Glutamatergic neuron (in vitro differentiated cells): ENCODE data around the gene ZNF787. TPM values are rescaled to one million over a fixed set of nuclear protein-coding genes. Genes with fewer than 3 reads are reported as not detected.
"Not testable (repeated sequence)": the region's sequence is repeated elsewhere in the genome, so short reads cannot be mapped to it uniquely, and the experiment has no call there.

Experiments used
- DNase-seq: peaks from one replicate; pipeline ENCODE4 v3.0.0; 2022
- H3K27ac Mint-ChIP-seq: one replicate; pipeline ENCODE4 v1.8.0; 2020; ENCODE audit warnings: mild to moderate bottlenecking, mixed read lengths, inconsistent platforms; ENCODE audit not compliant: unreplicated experiment
- H3K27me3 Mint-ChIP-seq: one replicate; pipeline ENCODE4 v1.8.0; 2020; ENCODE audit warnings: mild to moderate bottlenecking, moderate library complexity, mixed read lengths, inconsistent platforms; ENCODE audit not compliant: unreplicated experiment
- H3K36me3 Mint-ChIP-seq: one replicate; pipeline ENCODE4 v1.8.0; 2020; ENCODE audit warnings: mild to moderate bottlenecking, mixed read lengths, inconsistent platforms; ENCODE audit not compliant: unreplicated experiment
- H3K4me1 Mint-ChIP-seq: one replicate; pipeline ENCODE4 v1.8.0; 2020; ENCODE audit warnings: mild to moderate bottlenecking, low read depth, mixed read lengths, inconsistent platforms; ENCODE audit not compliant: unreplicated experiment
- H3K4me3 Mint-ChIP-seq: one replicate; pipeline ENCODE4 v1.8.0; 2020; ENCODE audit warnings: mild to moderate bottlenecking, mixed read lengths, inconsistent platforms; ENCODE audit not compliant: unreplicated experiment
- H3K9me3 Mint-ChIP-seq: one replicate; pipeline ENCODE4 v1.8.0; 2020; ENCODE audit warnings: mild to moderate bottlenecking, moderate library complexity, mixed read lengths, inconsistent platforms; ENCODE audit not compliant: unreplicated experiment
- total RNA-seq: library from RNA; stranded (reverse); fragmentation: NEBNext Ultra II Directional; extraction: Animal tissue kit (Norgen Biotek cat#: 25700); gene quantifications from one replicate; pipeline ENCODE4 v1.2.1, GENCODE V29; 2021; ENCODE audit not compliant: unreplicated experiment
- TF ChIP-seq, protein P1 (sequence below): fragments of 200-600 bp; sonication (generic); IDR thresholded peaks from one replicate; pipeline ENCODE4 v1.5.0; 2021; ENCODE audit not compliant: partially characterized antibody, unreplicated experiment

ZNF787 gene
- total RNA-seq, 1 donor from 2014 or later, result 59.7 TPM

DNA sequence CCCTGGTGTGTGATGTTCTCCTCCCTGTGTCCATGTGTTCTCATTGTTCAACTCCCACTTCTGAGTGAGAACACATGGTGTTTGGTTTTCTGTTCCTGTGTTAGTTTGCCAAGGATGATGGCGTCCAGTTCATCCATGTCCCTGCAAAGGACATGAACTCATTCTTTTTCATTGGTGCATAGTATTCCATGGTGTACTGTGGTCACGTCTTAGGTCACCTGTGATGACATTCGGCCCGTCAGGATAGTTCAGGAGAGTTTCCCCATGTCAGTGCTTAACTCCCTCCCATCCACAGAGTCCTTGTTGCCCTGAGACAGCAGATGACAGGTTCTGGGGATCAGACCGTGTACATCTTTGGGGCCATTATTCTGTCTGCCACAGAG is 28.6 kb upstream of the ZNF787 start:
- no peak overlapping the region for H3K4me3 Mint-ChIP-seq
- TF ChIP-seq, protein P1, sequence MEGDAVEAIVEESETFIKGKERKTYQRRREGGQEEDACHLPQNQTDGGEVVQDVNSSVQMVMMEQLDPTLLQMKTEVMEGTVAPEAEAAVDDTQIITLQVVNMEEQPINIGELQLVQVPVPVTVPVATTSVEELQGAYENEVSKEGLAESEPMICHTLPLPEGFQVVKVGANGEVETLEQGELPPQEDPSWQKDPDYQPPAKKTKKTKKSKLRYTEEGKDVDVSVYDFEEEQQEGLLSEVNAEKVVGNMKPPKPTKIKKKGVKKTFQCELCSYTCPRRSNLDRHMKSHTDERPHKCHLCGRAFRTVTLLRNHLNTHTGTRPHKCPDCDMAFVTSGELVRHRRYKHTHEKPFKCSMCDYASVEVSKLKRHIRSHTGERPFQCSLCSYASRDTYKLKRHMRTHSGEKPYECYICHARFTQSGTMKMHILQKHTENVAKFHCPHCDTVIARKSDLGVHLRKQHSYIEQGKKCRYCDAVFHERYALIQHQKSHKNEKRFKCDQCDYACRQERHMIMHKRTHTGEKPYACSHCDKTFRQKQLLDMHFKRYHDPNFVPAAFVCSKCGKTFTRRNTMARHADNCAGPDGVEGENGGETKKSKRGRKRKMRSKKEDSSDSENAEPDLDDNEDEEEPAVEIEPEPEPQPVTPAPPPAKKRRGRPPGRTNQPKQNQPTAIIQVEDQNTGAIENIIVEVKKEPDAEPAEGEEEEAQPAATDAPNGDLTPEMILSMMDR, result no peak
- H3K9me3 Mint-ChIP-seq, result peaks cover 14% of the 10 kb centered on the region
- peaks cover 14% of the 10 kb centered on the region for H3K36me3 Mint-ChIP-seq
- H3K27me3 Mint-ChIP-seq, result peaks cover 5% of the 10 kb centered on the region
- no peak for DNase-seq
- H3K27ac Mint-ChIP-seq, result peak overlapping the region; percentile 72
- peaks cover 17% of the 10 kb centered on the region for H3K4me1 Mint-ChIP-seq

DNA sequence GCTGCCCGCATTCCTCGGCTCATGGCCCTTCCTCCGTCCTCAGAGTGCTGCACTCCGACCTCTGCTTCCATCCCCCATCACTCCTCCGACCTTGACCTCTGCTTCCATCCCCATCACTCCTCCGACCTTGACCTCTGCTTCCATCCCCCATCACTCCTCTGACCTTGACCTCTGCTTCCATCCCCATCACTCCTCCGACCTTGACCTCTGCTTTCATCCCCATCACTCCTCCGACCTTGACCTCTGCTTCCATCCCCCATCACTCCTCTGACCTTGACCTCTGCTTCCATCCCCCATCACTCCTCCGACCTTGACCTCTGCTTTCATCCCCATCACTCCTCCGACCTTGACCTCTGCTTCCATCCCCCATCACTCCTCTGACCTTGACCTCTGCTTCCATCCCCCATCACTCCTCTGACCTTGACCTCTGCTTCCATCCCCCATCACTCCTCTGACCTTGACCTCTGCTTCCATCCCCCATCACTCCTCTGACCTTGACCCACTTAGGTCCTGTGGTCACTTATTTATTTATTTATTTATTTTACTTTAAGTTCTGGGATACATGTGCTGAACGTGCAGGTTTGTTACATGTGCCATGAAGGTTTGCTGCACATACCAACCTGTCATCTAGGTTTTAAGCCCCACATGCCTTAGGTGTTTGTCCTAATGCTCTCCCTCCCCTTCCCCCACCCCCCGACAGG is 28.0 kb upstream of the ZNF787 start:
- Mint-ChIP-seq H3K36me3 (peaks cover 14% of the 10 kb centered on the region), H3K9me3 (peaks cover 14% of the 10 kb centered on the region), H3K4me1 (peaks cover 20% of the 10 kb centered on the region)
- not testable (repeated sequence) for H3K27ac Mint-ChIP-seq, DNase-seq, H3K27me3 Mint-ChIP-seq, H3K4me3 Mint-ChIP-seq

DNA sequence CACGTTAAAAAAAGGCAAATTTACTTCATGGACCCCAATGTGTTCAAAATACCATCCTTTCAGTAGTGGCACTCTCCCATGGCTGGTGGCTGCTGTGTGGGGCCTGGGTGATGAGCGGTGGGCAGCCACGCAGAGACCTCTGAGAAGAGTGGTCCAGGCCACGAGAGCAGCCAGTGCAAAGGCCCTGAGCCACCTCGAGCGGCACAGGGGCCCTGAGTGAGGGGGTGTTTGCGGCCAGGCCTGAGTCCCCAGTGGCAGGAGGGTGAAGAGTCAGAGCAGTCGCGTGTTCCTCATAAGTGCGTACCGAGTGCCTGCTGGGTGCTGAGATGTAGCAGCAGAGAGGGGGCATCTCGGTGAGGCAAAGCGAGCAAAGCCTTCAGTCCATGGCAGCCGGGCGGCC is 27.0 kb upstream of the ZNF787 start:
- peaks cover 18% of the 10 kb centered on the region for H3K4me1 Mint-ChIP-seq
- TF ChIP-seq, protein P1, result no peak
- H3K9me3 Mint-ChIP-seq, result peaks cover 12% of the 10 kb centered on the region
- no peak overlapping the region for H3K4me3 Mint-ChIP-seq
- no peak for DNase-seq
- peaks cover 5% of the 10 kb centered on the region for H3K27me3 Mint-ChIP-seq
- H3K36me3 Mint-ChIP-seq, result peaks cover 10% of the 10 kb centered on the region
- no peak overlapping the region for H3K27ac Mint-ChIP-seq

DNA sequence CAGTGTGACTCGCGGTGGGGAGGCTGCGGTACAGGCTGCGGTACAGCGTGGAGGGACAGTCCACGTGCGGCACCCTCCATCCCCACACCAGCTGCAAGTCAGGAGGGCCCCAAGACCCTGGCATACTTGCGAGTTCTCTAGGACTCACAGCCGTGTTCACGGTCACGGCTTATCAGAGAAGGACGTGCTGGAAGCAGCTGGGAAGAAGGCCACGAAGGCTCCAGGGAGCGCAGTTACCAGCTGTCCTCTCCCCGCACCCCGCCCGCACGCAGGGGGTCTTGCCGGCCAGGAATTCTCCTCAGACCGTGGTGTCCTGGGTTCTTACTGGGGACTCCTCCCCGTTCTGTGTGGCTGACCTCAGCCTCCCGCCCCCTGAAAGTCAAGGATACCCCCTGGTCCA is 26.2 kb upstream of the ZNF787 start:
- H3K4me3 Mint-ChIP-seq, result no peak overlapping the region
- peaks cover 10% of the 10 kb centered on the region for H3K36me3 Mint-ChIP-seq
- DNase-seq, result peak; percentile 47
- peak overlapping the region; percentile 33 for H3K27ac Mint-ChIP-seq
- H3K27me3 Mint-ChIP-seq, result peaks cover 5% of the 10 kb centered on the region
- peaks cover 17% of the 10 kb centered on the region for H3K4me1 Mint-ChIP-seq
- TF ChIP-seq, protein P1, result no peak
- H3K9me3 Mint-ChIP-seq, result peaks cover 9% of the 10 kb centered on the region

DNA sequence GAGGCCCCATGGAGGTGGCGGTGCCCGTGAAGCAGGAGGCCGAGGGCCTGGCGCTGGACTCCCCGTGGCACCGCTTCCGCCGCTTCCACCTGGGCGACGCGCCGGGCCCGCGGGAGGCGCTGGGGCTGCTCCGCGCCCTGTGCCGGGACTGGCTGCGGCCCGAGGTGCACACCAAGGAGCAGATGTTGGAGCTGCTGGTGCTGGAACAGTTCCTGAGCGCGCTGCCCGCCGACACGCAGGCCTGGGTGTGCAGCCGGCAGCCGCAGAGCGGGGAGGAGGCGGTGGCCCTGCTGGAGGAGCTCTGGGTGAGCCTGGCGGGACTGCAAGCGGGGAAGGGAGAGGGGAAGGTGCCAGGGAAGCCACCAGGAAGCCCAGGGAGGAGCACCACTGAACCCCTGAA is 25.8 kb upstream of the ZNF787 start:
- DNase-seq, result no peak
- Mint-ChIP-seq H3K4me1 (peaks cover 18% of the 10 kb centered on the region), H3K27me3 (peaks cover 5% of the 10 kb centered on the region), H3K9me3 (peaks cover 9% of the 10 kb centered on the region), H3K4me3 (no peak overlapping the region), H3K27ac (peak overlapping the region; percentile 33), H3K36me3 (peaks cover 10% of the 10 kb centered on the region)
- TF ChIP-seq, protein P1, result no peak
